Kidney epithelial cell (primary cell): ENCODE data around the gene APP. TPM values are rescaled to one million over a fixed set of nuclear protein-coding genes. Genes with fewer than 3 reads are reported as not detected.

ENCODE experiments used
- DNase-seq: peaks from one replicate; pipeline ENCODE4 v3.0.0-alpha.2; 2010; ENCODE audit warnings: low read depth
- H3K27me3 ChIP-seq: 2 replicates; pipeline ENCODE4 v1.6.0; 2011; ENCODE audit warnings: low read length; ENCODE audit not compliant: control insufficient read depth, insufficient read depth
- H3K36me3 ChIP-seq: 2 replicates; pipeline ENCODE4 v1.5.1; 2011; ENCODE audit warnings: low read length; ENCODE audit not compliant: control insufficient read depth, insufficient read depth
- H3K4me3 ChIP-seq: 2 replicates; pipeline ENCODE4 v1.5.1; 2011; ENCODE audit warnings: low read depth, mild to moderate bottlenecking, control low read depth, low read length
- total RNA-seq: library from RNA; depleted of rRNA; stranded (reverse); fragments of >200 nt; gene quantifications from 2 replicates; pipeline ENCODE4 v1.2.3, GENCODE V29; 2015
- TF ChIP-seq, protein P1 (sequence below): IDR thresholded peaks from 2 replicates; pipeline ENCODE4 v1.5.1; 2011; ENCODE audit warnings: mild to moderate bottlenecking, moderate library complexity, low read length, control low read depth, inconsistent platforms; ENCODE audit not compliant: insufficient read depth, poor library complexity, severe bottlenecking

Gene APP
- total RNA-seq, 1 donor from 2014 or later = 624 TPM

DNA sequence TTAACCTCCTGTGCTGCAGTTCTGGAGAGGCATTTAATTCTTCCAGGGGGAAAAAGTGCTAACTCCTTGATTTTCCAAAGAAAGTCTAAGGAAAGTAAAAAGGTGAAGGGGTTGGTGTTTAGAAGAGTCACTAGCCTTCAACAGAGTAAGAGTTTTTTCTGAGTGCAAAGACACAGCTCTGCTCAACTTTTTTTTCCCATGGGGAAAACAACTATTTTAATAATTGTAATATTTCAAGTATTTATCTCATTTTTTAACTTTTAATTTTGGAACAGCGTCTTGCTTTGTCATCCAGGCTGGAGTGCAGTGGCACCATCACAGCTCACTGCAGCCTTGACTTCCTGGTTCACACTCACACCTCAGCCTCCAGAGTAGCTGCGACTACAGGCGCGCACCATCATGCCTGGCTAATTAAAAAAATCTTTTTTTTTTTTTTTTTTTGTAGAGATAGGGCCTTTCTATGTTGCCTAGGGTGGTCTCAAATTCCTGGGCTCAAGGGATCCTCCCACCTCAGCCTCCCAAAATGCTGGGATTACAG is 202.6 kb downstream of the APP start:
- Histone ChIP-seq H3K4me3 (no peak overlapping the region), H3K27me3 (no peaks in the 10 kb centered on the region), H3K36me3 (peaks cover 1% of the 10 kb centered on the region)
- TF ChIP-seq, protein P1, sequence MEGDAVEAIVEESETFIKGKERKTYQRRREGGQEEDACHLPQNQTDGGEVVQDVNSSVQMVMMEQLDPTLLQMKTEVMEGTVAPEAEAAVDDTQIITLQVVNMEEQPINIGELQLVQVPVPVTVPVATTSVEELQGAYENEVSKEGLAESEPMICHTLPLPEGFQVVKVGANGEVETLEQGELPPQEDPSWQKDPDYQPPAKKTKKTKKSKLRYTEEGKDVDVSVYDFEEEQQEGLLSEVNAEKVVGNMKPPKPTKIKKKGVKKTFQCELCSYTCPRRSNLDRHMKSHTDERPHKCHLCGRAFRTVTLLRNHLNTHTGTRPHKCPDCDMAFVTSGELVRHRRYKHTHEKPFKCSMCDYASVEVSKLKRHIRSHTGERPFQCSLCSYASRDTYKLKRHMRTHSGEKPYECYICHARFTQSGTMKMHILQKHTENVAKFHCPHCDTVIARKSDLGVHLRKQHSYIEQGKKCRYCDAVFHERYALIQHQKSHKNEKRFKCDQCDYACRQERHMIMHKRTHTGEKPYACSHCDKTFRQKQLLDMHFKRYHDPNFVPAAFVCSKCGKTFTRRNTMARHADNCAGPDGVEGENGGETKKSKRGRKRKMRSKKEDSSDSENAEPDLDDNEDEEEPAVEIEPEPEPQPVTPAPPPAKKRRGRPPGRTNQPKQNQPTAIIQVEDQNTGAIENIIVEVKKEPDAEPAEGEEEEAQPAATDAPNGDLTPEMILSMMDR = no peak
- DNase-seq = no peak

DNA sequence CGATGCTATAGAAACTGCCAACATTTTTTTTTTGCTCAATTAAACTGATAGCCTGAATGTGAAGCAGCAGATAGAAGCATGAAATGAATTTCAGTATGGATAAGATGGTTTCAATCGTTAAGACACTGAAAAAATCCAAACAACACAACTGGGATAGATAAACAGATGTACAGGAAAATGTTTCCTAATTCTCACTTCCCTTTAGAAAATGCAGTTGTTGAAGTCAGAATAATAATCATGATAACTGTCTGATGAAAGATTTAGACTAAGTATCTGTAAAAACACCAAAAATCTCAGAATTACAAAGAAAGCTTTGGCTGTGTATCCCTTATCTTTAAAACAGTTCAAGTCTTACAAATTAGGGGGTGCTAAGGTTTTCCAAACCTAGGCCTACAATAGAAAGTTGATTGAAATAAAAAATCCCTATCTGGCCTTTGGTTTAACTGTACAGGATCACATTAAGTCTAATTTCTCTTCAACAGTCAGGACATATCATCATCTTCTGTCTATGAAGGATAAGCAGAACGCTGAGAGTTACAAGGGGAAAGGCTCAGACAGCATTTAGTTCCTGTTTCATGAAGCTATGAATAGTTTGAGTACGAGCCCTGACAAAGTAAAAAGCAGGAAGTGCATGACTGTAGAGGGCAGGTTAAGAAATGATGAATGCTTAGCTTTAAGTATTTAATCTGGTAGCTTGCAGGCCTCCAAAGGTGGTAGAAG is 203.2 kb downstream of the APP start:
- Histone ChIP-seq H3K27me3 (no peaks in the 10 kb centered on the region), H3K4me3 (no peak overlapping the region), H3K36me3 (peaks cover 1% of the 10 kb centered on the region)
- TF ChIP-seq, protein P1 = no peak
- no peak for DNase-seq

DNA sequence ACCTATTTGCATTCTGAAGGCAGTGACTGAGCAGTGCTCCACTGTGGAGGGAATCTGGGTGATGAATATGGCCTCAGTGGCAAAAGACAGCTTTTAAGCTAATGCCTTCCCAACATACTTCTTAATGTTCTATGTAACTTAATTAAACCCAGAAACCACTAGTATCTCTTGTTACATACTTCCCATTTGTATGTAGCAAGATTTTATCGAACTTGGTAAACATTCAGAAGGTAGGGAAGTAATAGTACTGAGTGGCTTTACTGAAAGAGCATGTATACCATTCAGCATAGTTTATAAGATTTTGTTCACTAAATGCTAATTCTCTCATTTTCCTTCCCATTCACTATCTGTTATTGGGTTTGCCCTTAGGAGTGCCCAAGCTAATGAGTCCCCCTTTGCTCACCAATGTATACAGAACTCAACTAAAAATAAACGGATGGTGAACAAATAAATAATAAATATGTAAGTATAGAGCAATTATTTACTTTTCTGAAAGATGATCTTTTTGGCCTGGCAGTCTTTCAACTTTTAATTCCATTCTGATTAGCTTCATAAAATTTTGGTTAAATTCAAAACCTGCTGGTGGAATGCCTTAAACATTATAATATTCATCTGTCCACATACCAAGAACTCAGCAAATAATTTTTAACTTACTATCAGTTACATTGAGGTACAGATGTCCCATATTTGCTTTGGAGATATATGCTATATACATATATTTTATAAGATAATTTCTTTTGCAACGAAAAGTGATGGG is 204.4 kb downstream of the APP start:
- Histone ChIP-seq H3K27me3 (no peaks in the 10 kb centered on the region), H3K36me3 (no peaks in the 10 kb centered on the region), H3K4me3 (no peak overlapping the region)
- no peak for DNase-seq
- TF ChIP-seq, protein P1 = no peak

DNA sequence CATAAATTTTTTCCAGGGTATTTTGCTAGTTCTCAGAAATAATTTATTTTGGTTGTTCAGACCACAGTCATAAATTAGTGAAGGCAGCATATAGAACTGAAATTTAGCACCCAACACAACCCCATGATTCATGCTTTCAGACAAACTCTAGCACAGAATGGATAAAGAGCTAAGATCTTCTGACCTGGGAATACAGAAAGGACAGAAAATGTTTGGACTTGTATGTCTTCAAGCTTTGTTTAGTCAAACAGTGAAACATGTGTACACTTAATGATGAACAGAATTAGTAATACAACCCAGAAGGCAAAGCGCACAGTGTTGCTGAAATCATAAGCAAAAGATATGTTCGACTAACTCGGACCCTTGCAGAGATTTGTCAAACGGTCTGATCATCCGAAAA is 205.6 kb downstream of the APP start:
- Histone ChIP-seq H3K4me3 (no peak overlapping the region), H3K27me3 (no peaks in the 10 kb centered on the region), H3K36me3 (no peaks in the 10 kb centered on the region)
- DNase-seq = no peak
- TF ChIP-seq, protein P1 = no peak

DNA sequence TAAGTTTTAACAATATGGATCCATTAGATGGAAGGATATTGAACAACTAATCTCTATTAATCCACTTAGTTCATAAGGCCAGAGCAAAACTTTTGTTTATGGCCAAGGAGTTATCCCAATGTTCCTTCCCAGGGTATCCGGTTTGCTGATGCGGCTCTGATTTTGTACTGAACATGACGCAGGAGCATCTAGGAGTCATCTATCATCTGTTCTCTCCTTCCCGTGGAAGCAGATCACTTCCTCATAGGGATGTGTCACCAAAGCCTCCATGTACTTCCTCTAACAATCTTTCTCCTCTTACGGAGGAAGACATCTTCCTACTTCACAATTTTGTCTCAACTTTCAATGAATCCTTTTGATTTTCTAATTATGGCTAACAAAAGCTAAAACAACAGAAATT is 206.6 kb downstream of the APP start:
- Histone ChIP-seq H3K27me3 (no peaks in the 10 kb centered on the region), H3K4me3 (no peak overlapping the region), H3K36me3 (no peaks in the 10 kb centered on the region)
- TF ChIP-seq, protein P1 = no peak
- no peak for DNase-seq
